ENCODE results near the gene KIAA1217.
"Not testable (repeated sequence)": the region's sequence is repeated elsewhere in the genome, so short reads cannot be mapped to it uniquely, and the experiment has no call there.

The KIAA1217 gene

GRCh38 chr10:24292304-24293293, 83.7 kb downstream of the KIAA1217 start:
- no peak for DNase-seq

- DNase-seq = no peak
Observed at GRCh38 chr10:24299578-24300260, 90.8 kb downstream of the KIAA1217 start.

GRCh38 chr10:24303522-24304310, 94.8 kb downstream of the KIAA1217 start:
- no peak for DNase-seq

- DNase-seq = no peak
Observed at GRCh38 chr10:24305551-24306506, 96.9 kb downstream of the KIAA1217 start.

GRCh38 chr10:24306507-24306875, 97.6 kb downstream of the KIAA1217 start:
- DNase-seq = no peak

- DNase-seq = no peak
Observed at GRCh38 chr10:24307116-24307515, 98.2 kb downstream of the KIAA1217 start.

GRCh38 chr10:24307696-24308485, 99.0 kb downstream of the KIAA1217 start:
- DNase-seq = no peak

- no peak for DNase-seq
Observed at GRCh38 chr10:24310104-24310503, 101.2 kb downstream of the KIAA1217 start.

- no peak for DNase-seq
Observed at GRCh38 chr10:24311888-24312287, 103.0 kb downstream of the KIAA1217 start.

GRCh38 chr10:24313283-24313682, 104.3 kb downstream of the KIAA1217 start:
- DNase-seq = no peak

GRCh38 chr10:24315211-24315610, 106.3 kb downstream of the KIAA1217 start:
- no peak for DNase-seq

- DNase-seq = no peak
Observed at GRCh38 chr10:24318517-24318916, 109.6 kb downstream of the KIAA1217 start.

GRCh38 chr10:24320373-24320772, 111.4 kb downstream of the KIAA1217 start:
- DNase-seq = no peak

GRCh38 chr10:24324651-24325050, 115.7 kb downstream of the KIAA1217 start:
- DNase-seq = no peak

GRCh38 chr10:24331457-24331856, 122.5 kb downstream of the KIAA1217 start:
- DNase-seq = no peak

GRCh38 chr10:24333736-24334135, 124.8 kb downstream of the KIAA1217 start:
- DNase-seq = no peak

- no peak for DNase-seq
Observed at GRCh38 chr10:24334279-24334939, 125.5 kb downstream of the KIAA1217 start.

GRCh38 chr10:24337723-24338122, 128.8 kb downstream of the KIAA1217 start:
- not testable (repeated sequence) for DNase-seq

- DNase-seq = no peak
Observed at GRCh38 chr10:24339387-24339786, 130.4 kb downstream of the KIAA1217 start.

GRCh38 chr10:24340446-24340845, 131.5 kb downstream of the KIAA1217 start:
- DNase-seq = no peak

- no peak for DNase-seq
Observed at GRCh38 chr10:24340883-24341282, 131.9 kb downstream of the KIAA1217 start.

Data from GOT3 (cell line).